Neural progenitor cell (in vitro differentiated cells): ENCODE data around the gene DUSP8.

Experiments used
- CTCF ChIP-seq: fragments of 200-600 bp; sonication (generic); IDR thresholded peaks from 2 replicates; pipeline ENCODE4 v1.5.1; 2017; ENCODE audit warnings: antibody characterized with exemption, mild to moderate bottlenecking
- EZH2 ChIP-seq: fragments of 200-600 bp; sonication (generic); IDR thresholded peaks from 2 replicates; pipeline ENCODE4 v1.6.1; 2017; ENCODE audit warnings: antibody characterized with exemption, mild to moderate bottlenecking, moderate library complexity

GRCh38 chr11:1545432-1545831, 26.6 kb downstream of the DUSP8 start:
- TF ChIP-seq CTCF = no peak
- no peak for TF ChIP-seq EZH2
